HG03139 (cell line): ENCODE results near the gene GLRX3.

Source experiments
- ATAC-seq: cut with Tn5 transposase; IDR thresholded peaks from one replicate; pipeline ENCODE4 v1.9.1; 2021; ENCODE audit not compliant: unreplicated experiment

Gene GLRX3

DNA sequence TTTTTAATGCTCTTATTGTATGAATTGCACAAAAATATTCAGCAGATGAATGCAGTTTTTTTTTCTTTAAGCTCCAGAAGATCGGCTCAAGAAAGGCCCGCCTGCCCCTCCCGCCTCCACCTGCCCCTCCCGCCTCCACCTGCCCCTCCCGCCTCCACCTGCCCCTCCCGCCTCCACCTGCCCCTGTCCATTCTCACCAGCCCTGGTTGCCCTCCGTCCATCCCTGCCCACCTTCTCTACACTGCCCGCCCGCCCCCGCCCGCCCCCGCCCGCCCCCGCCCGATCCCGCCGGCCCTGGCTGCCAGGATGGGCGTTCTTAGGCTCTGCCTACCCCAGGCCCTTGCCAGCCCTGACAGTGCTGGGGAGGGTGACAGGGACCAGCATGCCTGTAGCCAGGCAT is 67.4 kb downstream of the GLRX3 start:
- no peak for ATAC-seq

DNA sequence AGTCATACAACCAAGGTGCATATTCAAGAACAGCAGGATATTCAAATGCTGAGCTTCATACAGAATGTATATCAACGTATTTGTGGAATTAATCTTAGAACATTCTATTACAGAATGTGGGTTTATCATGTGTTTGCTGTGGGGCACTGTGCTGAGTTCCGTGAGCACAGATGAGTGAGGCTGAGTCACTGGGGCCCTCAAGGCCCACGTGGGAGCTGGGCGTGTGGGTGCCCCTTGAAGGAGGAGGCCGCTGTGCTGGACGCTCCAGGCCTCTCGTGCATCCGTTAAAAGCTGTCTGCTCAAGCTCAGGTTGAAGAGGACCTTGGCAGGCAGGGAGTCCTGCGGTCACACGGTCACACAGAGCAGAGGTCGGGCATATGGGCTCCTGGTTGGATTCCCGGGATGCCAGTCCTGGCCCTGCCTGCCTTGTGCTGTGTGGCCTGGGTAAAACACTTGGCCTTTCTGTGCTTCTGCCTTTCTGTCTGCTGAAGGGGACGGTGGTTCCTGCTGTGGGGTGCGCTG is 70.1 kb downstream of the GLRX3 start:
- no peak for ATAC-seq

DNA sequence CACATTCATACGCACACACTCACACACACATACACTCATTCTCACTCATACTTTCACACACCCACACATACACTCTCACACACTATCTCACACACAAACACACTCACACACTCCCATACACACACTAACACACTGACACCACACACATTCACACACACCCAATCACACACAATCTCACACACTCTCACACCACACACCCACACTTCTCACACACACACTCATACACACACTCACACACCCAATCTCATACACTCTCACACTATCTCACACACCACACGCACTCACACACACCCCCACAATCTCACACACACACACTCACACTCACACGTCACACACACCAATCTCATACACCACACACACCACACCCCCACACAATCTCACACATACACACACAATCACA is 71.0 kb downstream of the GLRX3 start:
- no peak for ATAC-seq

DNA sequence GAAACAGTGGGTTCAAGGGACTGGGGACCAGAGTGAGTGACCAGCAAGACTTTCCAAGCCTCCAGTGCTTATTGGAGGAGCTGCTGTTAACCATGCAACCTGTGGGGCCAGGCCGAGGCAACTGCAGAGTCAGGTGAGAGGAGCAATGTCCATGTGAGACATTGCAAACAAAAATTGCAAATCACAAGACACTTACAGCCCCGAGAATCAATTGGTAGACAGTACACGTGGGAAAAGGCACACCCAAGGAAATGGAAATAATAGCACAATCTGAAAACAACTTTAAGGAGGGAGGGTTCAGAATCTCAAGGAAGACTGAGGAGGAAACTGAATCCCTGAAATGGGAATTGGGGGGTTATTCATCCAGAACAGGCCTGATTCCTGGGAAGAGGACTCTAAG is 72.6 kb downstream of the GLRX3 start:
- no peak for ATAC-seq

DNA sequence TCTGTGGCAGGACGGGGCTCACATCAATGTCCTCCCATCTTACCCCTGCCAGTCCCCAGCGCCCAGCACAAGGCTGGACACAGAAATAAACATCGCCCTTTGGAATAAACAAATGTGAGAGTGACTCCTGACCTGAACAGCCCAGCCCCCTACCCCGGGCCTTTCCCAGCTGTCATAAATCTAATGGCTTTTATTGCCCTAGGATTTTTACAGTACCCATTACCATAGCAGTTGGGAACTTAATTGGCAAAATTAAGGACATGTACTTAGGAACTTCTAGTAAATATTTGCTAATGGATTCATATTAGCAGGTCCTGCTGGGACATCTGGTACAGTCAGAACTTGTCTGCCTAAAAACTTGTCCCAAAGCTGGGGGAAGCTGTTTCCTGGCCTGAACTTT is 76.6 kb downstream of the GLRX3 start:
- ATAC-seq = no peak

DNA sequence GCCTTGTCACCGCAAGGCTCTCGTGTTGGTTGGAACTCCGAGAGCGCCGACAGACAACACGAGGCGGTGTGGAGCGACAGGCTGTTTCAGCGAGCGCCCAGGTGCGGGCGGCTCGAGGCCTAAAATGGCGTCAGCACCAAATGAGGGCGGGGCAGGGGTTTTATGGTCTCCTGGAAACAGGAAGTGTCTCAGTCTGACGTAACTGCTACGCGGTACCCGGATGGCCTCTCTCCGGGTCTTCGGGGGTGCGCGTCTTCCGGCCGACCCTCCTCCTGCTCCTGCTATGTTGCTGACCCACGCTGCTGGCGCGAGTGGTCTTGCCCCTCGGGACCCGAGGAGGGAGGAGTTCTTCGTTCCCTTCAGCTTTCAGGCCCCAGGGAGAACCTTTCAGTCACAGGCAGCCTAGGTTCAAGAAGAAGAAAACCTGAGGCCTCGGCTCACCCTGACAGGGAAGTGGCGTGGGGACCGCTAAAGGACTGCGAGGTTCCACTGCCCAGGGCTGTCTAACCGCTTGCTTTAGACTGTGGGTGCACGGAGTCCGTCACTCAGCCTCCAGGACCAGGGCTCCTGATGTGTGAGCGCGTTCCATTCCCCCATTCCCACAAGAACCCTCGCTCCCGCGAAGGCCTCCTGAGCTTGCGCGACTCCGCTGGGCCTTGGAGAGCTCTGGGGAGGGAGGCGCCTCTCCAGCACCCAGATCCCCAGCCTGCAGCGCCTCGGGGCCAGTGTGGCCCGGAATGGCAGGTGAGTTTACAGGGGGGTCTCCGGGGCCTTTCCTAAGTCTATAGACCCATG is 77.3 kb downstream of the GLRX3 start:
- ATAC-seq = no peak

DNA sequence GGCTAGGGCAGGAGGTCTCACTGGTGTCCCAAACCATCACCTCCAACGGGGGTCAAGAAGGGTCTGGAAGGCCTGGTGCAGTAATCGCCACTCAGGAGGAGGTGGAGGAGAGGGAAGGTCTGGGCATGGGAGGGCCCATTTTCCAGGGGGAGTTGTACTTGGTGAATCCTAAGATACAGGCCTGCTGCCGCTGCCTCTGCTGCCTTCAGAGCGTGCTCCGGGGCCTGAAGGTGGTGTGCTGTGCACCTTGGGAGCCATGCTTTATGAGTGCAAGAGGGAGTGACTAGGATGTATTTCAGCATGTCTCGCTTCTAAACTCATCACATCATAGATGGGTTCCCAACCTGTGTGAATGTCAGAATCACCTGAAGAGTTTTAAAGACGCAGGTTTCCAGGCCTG is 78.2 kb downstream of the GLRX3 start:
- no peak for ATAC-seq

DNA sequence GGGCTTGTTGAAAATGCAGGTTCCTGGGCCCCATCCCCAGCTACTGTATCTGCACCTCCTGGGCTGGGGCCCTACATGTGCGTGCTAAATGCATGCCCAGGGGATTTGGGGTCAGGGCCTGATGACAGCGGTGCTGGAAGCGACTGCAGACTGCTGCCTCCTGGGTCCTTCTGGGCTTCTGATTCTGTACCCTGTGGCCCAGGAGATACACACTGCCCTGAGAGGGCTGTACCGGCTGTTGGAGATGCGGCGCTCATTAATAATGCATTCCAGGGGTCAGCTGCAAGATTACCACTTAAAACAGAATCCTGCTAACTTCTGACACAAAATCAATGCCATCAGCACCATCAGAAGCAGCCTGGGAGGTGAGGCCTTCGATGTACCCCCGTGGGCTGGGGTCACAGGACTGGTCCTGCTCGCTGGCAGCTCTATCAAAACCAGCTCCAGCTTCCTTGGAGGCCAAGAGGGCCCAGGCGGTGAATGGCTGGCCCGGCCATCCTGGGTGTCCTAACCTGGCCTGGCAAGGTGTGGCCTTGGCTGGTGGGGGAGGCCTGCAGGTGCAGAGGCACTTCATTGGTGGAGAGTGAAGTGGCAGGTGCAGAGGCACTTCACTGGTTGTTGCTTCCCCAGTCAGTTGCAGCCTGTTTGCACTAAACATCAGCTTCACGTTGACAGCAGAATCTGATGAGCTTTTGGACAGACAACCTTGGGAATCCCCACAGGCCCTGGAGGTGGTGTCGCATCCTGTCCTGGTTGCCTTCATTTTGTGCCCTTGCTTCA is 79.2 kb downstream of the GLRX3 start:
- no peak for ATAC-seq

DNA sequence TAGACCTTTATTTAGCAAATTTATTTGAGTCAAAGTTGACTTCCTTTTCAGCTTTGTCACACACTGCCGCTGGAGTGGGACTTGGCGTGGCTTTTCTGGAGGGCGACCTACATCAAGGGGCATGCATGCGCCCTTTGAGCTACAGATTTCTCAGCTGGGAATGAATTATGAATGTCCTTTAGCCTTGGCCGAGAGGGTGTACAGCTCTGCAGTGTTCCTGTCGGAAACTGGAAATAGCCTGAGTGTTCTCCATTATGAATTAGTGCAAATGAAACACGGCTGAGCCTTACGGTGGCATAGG is 79.7 kb downstream of the GLRX3 start:
- no peak for ATAC-seq

DNA sequence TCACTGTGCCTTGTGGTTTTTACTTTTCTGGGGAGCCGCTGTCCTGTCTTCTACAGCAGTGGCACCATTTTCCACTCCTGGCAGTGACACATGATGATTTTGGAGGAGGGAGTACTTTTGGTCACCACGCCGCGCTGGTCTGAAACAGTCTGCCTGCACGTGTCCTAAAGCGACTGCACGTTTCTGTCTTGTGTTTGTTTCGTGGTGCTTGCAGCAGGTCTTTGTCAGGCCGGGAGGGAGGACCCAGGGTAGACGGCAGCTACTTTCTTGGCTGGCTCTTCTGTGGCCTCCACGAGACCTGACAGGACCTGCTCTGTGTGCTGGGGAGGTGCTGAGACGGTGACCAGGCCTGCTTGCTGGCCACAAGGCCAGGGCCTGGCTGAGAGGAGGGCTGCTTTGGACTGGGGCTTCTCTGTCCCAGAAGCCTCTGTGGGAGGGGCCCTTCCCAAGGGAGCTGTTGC is 82.0 kb downstream of the GLRX3 start:
- ATAC-seq = no peak

DNA sequence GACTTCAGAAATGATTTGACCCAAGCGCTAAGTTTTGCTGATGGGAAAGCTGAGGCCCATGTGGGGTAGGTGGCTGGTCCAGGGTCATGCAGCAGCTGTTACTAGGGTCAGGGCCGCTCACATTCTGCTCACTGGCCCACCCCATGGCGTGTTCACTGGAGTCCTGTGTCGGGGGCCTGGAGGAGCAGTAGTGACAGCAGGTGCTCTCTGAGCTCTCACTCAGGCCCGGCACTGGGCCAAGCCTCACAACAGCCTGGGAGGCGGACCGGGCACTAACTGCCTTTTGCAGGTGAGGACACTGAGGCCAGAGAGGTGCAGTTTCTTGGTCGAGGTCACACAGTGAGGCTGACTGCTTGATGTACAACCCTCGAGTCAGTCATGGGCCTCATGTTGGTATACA is 82.7 kb downstream of the GLRX3 start:
- ATAC-seq = no peak

DNA sequence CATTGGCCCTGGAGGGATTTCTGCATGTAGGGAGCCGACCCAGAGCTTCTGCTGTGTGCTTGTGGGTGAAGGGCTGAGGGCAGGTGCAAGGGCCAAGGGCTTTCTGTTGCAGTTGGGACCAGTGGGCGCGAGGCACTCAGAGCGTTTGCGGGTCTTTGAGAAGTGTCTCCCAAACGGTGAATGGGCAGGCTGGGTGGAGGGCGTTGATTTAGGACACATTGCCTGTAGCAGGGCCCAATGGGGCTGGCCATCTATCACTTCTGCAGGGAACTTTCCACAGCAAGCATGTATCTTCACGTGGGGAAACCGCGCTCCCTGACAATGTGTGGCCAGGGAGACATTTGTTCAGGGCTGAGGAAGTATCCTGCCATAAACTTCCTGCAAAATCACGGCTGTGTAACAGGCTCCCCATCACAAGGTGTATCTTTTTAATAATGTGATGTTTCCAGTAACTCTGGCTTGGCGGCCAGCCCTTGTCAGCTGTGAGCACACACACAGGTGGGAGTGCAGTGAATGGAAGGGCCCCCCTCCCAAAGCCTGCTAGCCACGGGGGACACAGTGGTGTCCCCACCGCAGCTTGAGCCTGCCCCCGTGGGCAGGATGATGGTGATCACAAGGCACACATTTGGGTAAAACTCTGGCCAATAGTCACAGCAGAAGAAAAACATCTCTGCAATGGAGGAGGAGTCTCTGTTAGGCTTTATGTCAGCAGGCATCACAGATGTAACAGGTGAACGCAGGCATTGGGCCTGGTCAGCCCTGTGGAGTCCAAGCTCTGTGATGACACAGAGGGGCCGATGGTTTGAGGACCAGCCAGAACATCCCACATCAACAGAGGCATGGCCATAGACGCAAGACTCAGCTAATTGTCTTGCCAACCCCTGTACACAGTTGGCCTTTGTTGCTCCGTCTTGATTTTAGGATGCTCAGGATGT is 84.3 kb downstream of the GLRX3 start:
- ATAC-seq = no peak

DNA sequence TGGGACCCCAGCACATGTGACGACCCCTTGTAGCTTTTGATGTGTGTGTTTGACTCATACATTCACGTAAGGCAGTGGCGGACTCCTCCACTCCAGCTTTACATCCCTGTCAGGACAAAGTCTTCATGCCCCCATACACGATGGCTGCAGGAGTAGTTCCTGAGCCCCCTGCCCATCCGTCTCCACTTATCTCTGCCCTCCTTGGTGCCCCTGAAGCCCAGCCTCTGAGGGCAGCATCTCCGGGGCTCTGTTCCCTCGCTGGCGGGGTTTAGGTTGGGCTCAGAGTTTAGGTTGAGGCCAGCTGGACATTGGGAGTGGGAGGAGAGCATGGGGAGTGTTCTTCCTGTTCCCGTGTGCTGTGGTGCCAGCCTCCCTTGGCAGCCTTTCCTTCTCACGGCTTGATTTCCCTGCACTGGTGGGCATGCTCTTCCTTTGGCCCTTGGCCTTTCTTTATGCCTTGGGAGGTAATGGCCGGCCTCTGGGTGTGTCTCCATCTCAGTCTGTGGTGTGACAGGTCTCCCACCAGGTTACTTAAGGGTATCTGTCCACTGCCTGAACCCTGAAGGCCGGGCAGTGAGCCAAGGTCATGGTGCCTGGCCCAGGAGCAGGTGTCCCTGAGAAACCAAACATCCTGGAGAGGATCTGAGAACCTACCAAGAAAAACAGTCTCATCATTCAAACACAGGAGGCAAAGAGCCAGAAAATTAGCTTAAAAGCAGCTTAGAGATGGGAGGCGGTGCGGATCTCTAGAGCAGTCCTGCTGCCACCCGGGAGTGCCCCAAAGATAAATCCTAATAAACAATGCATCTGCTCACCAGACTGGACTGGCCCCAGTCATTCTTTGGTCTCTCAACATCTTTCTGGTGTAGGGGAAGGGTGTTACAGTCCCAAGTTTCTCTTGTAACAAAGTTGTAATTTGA is 85.5 kb downstream of the GLRX3 start:
- ATAC-seq = no peak

DNA sequence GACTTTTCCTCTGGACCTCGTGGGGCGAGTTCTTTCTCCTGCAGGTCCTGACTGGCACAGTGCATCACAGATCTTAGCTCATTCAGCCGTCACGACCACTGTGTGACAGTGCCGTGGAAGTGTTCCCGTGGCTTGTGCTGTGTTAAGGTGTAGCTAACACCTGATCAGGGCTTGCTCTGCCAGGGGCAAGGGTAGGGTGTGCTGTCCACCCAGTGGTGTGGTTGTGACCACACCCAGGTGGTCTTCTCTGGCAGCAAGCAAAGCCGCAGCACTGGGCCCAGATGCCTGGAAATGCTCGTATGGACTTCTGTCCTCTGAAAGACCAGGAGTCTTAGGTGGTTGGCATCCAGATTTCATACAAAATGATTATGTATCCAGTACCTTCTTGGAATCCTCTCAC is 86.2 kb downstream of the GLRX3 start:
- no peak for ATAC-seq

DNA sequence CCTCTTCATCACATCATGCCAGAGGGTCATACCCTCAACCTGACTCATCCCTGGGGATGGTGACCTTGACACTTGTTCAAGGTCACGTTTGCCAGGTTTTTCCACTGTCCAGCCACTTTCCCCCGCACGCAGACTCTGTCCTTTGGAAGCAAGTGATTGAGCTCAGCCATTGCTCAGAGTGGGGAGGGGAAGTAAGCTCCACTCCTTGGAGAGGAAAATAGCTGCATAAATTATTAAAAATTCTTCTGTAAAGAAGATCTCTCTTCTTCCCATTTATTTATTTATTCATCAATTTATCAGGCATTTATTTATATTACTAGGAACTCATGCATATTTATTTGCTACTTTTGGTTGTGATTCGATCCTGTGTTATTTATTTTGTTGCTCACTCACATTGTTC is 88.0 kb downstream of the GLRX3 start:
- no peak for ATAC-seq

DNA sequence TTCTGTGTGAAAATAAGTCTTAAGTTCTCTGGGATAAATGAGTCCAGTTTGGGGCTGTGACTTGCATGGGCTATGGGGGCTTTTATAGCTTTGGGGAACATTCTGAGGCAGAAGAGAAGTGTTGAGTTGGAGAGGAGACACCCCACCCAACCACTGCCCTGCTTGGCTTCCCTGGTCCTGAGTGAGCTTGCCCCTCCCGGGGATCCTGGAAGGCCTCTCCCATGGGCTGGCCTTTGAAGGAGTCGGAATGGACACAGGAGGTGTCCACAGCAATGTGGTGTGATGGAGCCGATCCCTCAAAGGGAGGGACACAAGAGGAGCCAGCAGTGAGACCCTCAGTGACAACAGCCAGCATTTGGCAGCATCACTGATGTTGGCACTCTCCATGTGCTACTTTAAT is 89.8 kb downstream of the GLRX3 start:
- ATAC-seq = no peak

DNA sequence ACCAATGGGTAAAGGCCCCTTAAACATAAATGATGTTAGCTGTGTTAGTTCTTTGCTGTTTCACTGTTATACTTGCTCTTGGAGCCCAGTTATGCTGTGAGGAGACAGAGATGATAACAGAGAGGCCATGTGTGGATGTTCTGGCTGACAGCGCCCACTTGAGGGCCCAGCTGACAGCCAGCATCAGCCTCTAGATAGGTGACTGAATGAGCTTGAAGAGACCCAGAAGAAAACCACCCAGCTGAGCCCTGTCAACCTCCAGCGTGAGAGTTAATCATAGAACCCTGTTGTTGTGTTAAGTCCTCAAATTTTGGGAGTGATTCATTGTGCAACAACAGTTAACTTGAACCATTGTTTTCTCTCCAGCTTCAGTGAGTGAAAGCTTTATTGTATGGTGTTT is 91.7 kb downstream of the GLRX3 start:
- ATAC-seq = no peak
